ENCODE results near the gene SUSD6. TPM values are rescaled to one million over a fixed set of nuclear protein-coding genes. Genes with fewer than 3 reads are reported as not detected.

The SUSD6 gene
- polyA plus RNA-seq (2013, experiment 1 of 2): 5.6 TPM
- polyA plus RNA-seq (2013, experiment 2 of 2): 5.6 TPM

- Histone ChIP-seq H3K4me3 (ENCODE audit: low read length in 2 of 2) (peak within 1 kb of the TSS; percentile 82 to 95), H2BK15ac (ENCODE audit: low read length) (peak within 1 kb of the TSS; percentile 8), H2BK5ac (ENCODE audit: low read length) (peak within 1 kb of the TSS; percentile 21), H3K27ac (replicated peaks; ENCODE audit: low read length) (peak within 1 kb of the TSS; percentile 60), H4K91ac (ENCODE audit: low read depth, low read length, poor library complexity) (no peak within 1 kb of the TSS), H2BK12ac (ENCODE audit: low read length) (no peak within 1 kb of the TSS), H3K14ac (ENCODE audit: low read length) (peak within 1 kb of the TSS; percentile 95), H3K4me1 (ENCODE audit: control insufficient read depth in 2 of 2, insufficient read depth in 1 of 2, low read depth in 1 of 2, low read length in 2 of 2) (peaks cover 20 to 34% of the 10 kb centered on the region in 2 donors), H3K23ac (ENCODE audit: low read depth, low read length, poor library complexity) (peak within 1 kb of the TSS; percentile 65), H3K79me1 (ENCODE audit: low read depth, low read length) (no peaks in the 10 kb centered on the region), H3K18ac (ENCODE audit: low read length) (peak within 1 kb of the TSS; percentile 91), H2BK120ac (ENCODE audit: low read depth, low read length) (no peak within 1 kb of the TSS), H3K9me3 (replicated peaks in 1 of 2; ENCODE audit: control insufficient read depth in 2 of 2, insufficient read depth in 1 of 2, low read depth in 1 of 2, low read length in 2 of 2) (no peaks in the 10 kb centered on the region), H2AK5ac (ENCODE audit: low read depth, low read length) (peak within 1 kb of the TSS; percentile 58), H3K36me3 (replicated peaks in 1 of 2; ENCODE audit: control insufficient read depth in 2 of 2, insufficient read depth in 2 of 2, low read length in 2 of 2) (peaks cover 0 to 10% of the 10 kb centered on the region in 2 donors), H3K9ac (ENCODE audit: low read depth, low read length, poor library complexity) (peak within 1 kb of the TSS; percentile 88), H3K4me2 (ENCODE audit: insufficient read depth, low read length, poor library complexity, severe bottlenecking) (peak within 1 kb of the TSS; percentile 95), H2AFZ (ENCODE audit: low read length) (peak within 1 kb of the TSS; percentile 73), H3K4ac (ENCODE audit: low read length) (no peak within 1 kb of the TSS), H3K27me3 (ENCODE audit: control insufficient read depth in 3 of 3, insufficient read depth in 3 of 3, low read depth in 1 of 3, low read length in 3 of 3) (no peaks in the 10 kb centered on the region), H4K8ac (ENCODE audit: low read depth, low read length) (no peak within 1 kb of the TSS)
- DNase-seq (ENCODE audit: low spot score): peak; percentile 81
- WGBS, 2 donors (ENCODE audit: extremely low coverage in 2 of 2, insufficient read length in 2 of 2, insufficient replicate concordance in 1 of 2): no CpG with 5 or more reads among the region's 105 CpGs
Observed at GRCh38 chr14:69611172-69612013, at the start of gene SUSD6. Gene SUSD6 (plus strand): TSS chr14:69611596. CDS start chr14:69658593, 46,997 bp downstream.

GRCh38 chr14:69561893-69562292, 49.5 kb upstream of the SUSD6 start:
- Histone ChIP-seq H3K4ac (ENCODE audit: low read length) (no peak overlapping the region), H2AK5ac (ENCODE audit: low read depth, low read length) (no peak overlapping the region), H2BK120ac (ENCODE audit: low read depth, low read length) (no peak overlapping the region), H2BK15ac (ENCODE audit: low read length) (no peak overlapping the region), H4K8ac (ENCODE audit: low read depth, low read length) (no peak overlapping the region), H2AFZ (ENCODE audit: low read length) (peak overlapping the region; percentile 1), H3K9me3 (replicated peaks in 1 of 2; ENCODE audit: control insufficient read depth in 2 of 2, insufficient read depth in 1 of 2, low read depth in 1 of 2, low read length in 2 of 2) (no peaks in the 10 kb centered on the region), H3K4me2 (ENCODE audit: insufficient read depth, low read length, poor library complexity, severe bottlenecking) (no peak overlapping the region), H4K91ac (ENCODE audit: low read depth, low read length, poor library complexity) (no peak overlapping the region), H3K27ac (replicated peaks; ENCODE audit: low read length) (no peak overlapping the region), H3K14ac (ENCODE audit: low read length) (no peak overlapping the region), H3K9ac (ENCODE audit: low read depth, low read length, poor library complexity) (no peak overlapping the region), H3K18ac (ENCODE audit: low read length) (no peak overlapping the region), H3K36me3 (replicated peaks in 1 of 2; ENCODE audit: control insufficient read depth in 2 of 2, insufficient read depth in 2 of 2, low read length in 2 of 2) (no peaks in the 10 kb centered on the region), H2BK12ac (ENCODE audit: low read length) (no peak overlapping the region), H3K79me1 (ENCODE audit: low read depth, low read length) (no peaks in the 10 kb centered on the region), H3K27me3 (ENCODE audit: control insufficient read depth in 3 of 3, insufficient read depth in 3 of 3, low read depth in 1 of 3, low read length in 3 of 3) (no peaks in the 10 kb centered on the region), H3K4me1 (ENCODE audit: control insufficient read depth in 2 of 2, insufficient read depth in 1 of 2, low read depth in 1 of 2, low read length in 2 of 2) (peaks cover 16 to 27% of the 10 kb centered on the region in 2 donors), H3K23ac (ENCODE audit: low read depth, low read length, poor library complexity) (no peak overlapping the region), H3K4me3 (ENCODE audit: low read length in 2 of 2) (no peak overlapping the region), H2BK5ac (ENCODE audit: low read length) (no peak overlapping the region)
- no peak for DNase-seq (ENCODE audit: low spot score)

- Histone ChIP-seq H3K79me1 (ENCODE audit: low read depth, low read length) (peaks cover 15% of the 10 kb centered on the region), H3K9me3 (replicated peaks in 1 of 2; ENCODE audit: control insufficient read depth in 2 of 2, insufficient read depth in 1 of 2, low read depth in 1 of 2, low read length in 2 of 2) (peaks cover 7 to 12% of the 10 kb centered on the region in 2 donors), H2AK5ac (ENCODE audit: low read depth, low read length) (no peak overlapping the region), H2BK15ac (ENCODE audit: low read length) (no peak overlapping the region), H3K36me3 (replicated peaks in 1 of 2; ENCODE audit: control insufficient read depth in 2 of 2, insufficient read depth in 2 of 2, low read length in 2 of 2) (peaks cover 22 to 27% of the 10 kb centered on the region in 2 donors), H4K91ac (ENCODE audit: low read depth, low read length, poor library complexity) (no peak overlapping the region), H3K4me2 (ENCODE audit: insufficient read depth, low read length, poor library complexity, severe bottlenecking) (no peak overlapping the region), H3K4me3 (ENCODE audit: low read length in 2 of 2) (no peak overlapping the region), H3K23ac (ENCODE audit: low read depth, low read length, poor library complexity) (no peak overlapping the region), H3K4me1 (ENCODE audit: control insufficient read depth in 2 of 2, insufficient read depth in 1 of 2, low read depth in 1 of 2, low read length in 2 of 2) (peaks cover 3% of the 10 kb centered on the region in 2 donors), H3K18ac (ENCODE audit: low read length) (no peak overlapping the region), H2AFZ (ENCODE audit: low read length) (no peak overlapping the region), H3K9ac (ENCODE audit: low read depth, low read length, poor library complexity) (no peak overlapping the region), H2BK5ac (ENCODE audit: low read length) (no peak overlapping the region), H2BK120ac (ENCODE audit: low read depth, low read length) (no peak overlapping the region), H2BK12ac (ENCODE audit: low read length) (no peak overlapping the region), H4K8ac (ENCODE audit: low read depth, low read length) (no peak overlapping the region), H3K27me3 (ENCODE audit: control insufficient read depth in 3 of 3, insufficient read depth in 3 of 3, low read depth in 1 of 3, low read length in 3 of 3) (no peaks in the 10 kb centered on the region), H3K14ac (ENCODE audit: low read length) (no peak overlapping the region), H3K4ac (ENCODE audit: low read length) (no peak overlapping the region), H3K27ac (replicated peaks; ENCODE audit: low read length) (no peak overlapping the region)
- DNase-seq (ENCODE audit: low spot score): no peak
- no CpG with 5 or more reads among the region's 5 CpGs for WGBS, 2 donors (ENCODE audit: extremely low coverage in 2 of 2, insufficient read length in 2 of 2, insufficient replicate concordance in 1 of 2)
Observed at GRCh38 chr14:69567563-69567962, 43.8 kb upstream of the SUSD6 start.

DNA sequence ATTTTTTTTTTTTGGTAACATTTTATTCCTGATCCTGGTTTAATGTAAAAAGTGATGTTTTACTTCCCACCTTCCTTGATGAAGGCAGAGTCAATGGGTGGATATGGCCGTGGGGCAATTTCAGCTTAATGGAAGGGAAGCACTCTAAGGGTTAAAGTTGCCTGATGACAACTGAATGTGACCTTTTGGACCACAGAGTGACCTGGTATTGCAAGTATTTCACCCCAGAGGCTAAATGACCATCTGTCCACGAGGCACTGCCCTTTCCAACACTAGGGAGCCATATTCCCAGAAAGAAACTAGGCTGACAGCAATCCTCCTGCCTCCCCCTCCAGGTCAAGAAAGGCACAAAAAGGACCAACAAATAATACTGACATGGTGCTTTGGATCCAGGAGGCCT, 41.5 kb upstream of the SUSD6 start:
- no peak overlapping the region for H2BK5ac ChIP-seq (ENCODE audit: low read length)
- peaks cover 7 to 15% of the 10 kb centered on the region in 2 donors for H3K9me3 ChIP-seq (replicated peaks in 1 of 2; ENCODE audit: control insufficient read depth in 2 of 2, insufficient read depth in 1 of 2, low read depth in 1 of 2, low read length in 2 of 2)
- H3K27ac ChIP-seq (replicated peaks; ENCODE audit: low read length): no peak overlapping the region
- WGBS, 2 donors (ENCODE audit: extremely low coverage in 2 of 2, insufficient read length in 2 of 2, insufficient replicate concordance in 1 of 2): no CpG with 5 or more reads among the region's 2 CpGs
- H3K23ac ChIP-seq (ENCODE audit: low read depth, low read length, poor library complexity): no peak overlapping the region
- no peak for DNase-seq (ENCODE audit: low spot score)
- peaks cover 4 to 10% of the 10 kb centered on the region in 2 donors for H3K4me1 ChIP-seq (ENCODE audit: control insufficient read depth in 2 of 2, insufficient read depth in 1 of 2, low read depth in 1 of 2, low read length in 2 of 2)
- H4K91ac ChIP-seq (ENCODE audit: low read depth, low read length, poor library complexity): no peak overlapping the region
- peaks cover 22 to 29% of the 10 kb centered on the region in 2 donors for H3K36me3 ChIP-seq (replicated peaks in 1 of 2; ENCODE audit: control insufficient read depth in 2 of 2, insufficient read depth in 2 of 2, low read length in 2 of 2)
- H2AFZ ChIP-seq (ENCODE audit: low read length): no peak overlapping the region
- no peak overlapping the region for H3K14ac ChIP-seq (ENCODE audit: low read length)
- no peak overlapping the region for H2BK15ac ChIP-seq (ENCODE audit: low read length)
- peaks cover 20% of the 10 kb centered on the region for H3K79me1 ChIP-seq (ENCODE audit: low read depth, low read length)
- no peak overlapping the region for H2AK5ac ChIP-seq (ENCODE audit: low read depth, low read length)
- H3K27me3 ChIP-seq (ENCODE audit: control insufficient read depth in 3 of 3, insufficient read depth in 3 of 3, low read depth in 1 of 3, low read length in 3 of 3): no peaks in the 10 kb centered on the region
- H2BK12ac ChIP-seq (ENCODE audit: low read length): no peak overlapping the region
- H3K9ac ChIP-seq (ENCODE audit: low read depth, low read length, poor library complexity): no peak overlapping the region
- H3K4ac ChIP-seq (ENCODE audit: low read length): no peak overlapping the region
- H3K4me2 ChIP-seq (ENCODE audit: insufficient read depth, low read length, poor library complexity, severe bottlenecking): no peak overlapping the region
- no peak overlapping the region for H4K8ac ChIP-seq (ENCODE audit: low read depth, low read length)
- no peak overlapping the region for H2BK120ac ChIP-seq (ENCODE audit: low read depth, low read length)
- H3K18ac ChIP-seq (ENCODE audit: low read length): no peak overlapping the region
- H3K4me3 ChIP-seq (ENCODE audit: low read length in 2 of 2): no peak overlapping the region
